PC-9 (cell line): ENCODE data around the gene KAT7.

Experiments
- EZH2 ChIP-seq: fragments of 200-600 bp; sonication (generic); IDR thresholded peaks from 2 replicates; pipeline ENCODE4 v1.8.0; 2017; ENCODE audit warnings: antibody characterized with exemption, low read depth
- TF ChIP-seq, protein P1 (sequence below): fragments of 200-600 bp; sonication (generic); conservative IDR thresholded peaks from 2 replicates; pipeline ENCODE4 v1.6.1; 2017; ENCODE audit warnings: mixed run types, antibody characterized with exemption, mild to moderate bottlenecking, moderate library complexity

DNA sequence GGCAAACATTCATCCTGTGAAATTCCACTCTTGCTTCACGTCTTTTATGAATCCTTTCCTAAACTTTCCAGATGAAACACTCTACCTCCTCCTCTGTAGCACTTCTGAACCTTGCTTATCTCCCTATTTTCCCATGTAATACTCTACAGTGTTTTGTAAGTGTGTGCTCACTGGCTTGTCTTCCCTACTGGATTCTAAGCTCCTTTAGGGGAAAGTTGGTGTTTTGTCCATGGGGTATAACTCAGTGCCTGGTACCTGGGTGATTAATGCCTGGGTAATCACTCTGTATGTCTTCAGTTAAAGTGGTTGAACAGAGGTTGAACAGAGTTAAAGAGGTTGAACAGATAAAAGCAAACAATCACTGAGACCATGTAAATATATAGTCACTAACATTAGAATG lies 3.8 kb upstream of the KAT7 start:
- TF ChIP-seq, protein P1, sequence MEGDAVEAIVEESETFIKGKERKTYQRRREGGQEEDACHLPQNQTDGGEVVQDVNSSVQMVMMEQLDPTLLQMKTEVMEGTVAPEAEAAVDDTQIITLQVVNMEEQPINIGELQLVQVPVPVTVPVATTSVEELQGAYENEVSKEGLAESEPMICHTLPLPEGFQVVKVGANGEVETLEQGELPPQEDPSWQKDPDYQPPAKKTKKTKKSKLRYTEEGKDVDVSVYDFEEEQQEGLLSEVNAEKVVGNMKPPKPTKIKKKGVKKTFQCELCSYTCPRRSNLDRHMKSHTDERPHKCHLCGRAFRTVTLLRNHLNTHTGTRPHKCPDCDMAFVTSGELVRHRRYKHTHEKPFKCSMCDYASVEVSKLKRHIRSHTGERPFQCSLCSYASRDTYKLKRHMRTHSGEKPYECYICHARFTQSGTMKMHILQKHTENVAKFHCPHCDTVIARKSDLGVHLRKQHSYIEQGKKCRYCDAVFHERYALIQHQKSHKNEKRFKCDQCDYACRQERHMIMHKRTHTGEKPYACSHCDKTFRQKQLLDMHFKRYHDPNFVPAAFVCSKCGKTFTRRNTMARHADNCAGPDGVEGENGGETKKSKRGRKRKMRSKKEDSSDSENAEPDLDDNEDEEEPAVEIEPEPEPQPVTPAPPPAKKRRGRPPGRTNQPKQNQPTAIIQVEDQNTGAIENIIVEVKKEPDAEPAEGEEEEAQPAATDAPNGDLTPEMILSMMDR, result no peak
- TF ChIP-seq EZH2, result no peak
